LoVo (cell line): ENCODE results near the gene TLE4.
"Not testable (repeated sequence)": the region's sequence is repeated elsewhere in the genome, so short reads cannot be mapped to it uniquely, and the experiment has no call there.

Source experiments
- DNase-seq: peaks from one replicate; pipeline ENCODE4 v3.0.0-alpha.2; 2016; ENCODE audit warnings: low spot score

TLE4 gene

GRCh38 chr9:79742110-79742721, 170.5 kb downstream of the TLE4 start:
- DNase-seq: no peak

GRCh38 chr9:79744521-79744920, 172.8 kb downstream of the TLE4 start:
- DNase-seq: no peak

DNA sequence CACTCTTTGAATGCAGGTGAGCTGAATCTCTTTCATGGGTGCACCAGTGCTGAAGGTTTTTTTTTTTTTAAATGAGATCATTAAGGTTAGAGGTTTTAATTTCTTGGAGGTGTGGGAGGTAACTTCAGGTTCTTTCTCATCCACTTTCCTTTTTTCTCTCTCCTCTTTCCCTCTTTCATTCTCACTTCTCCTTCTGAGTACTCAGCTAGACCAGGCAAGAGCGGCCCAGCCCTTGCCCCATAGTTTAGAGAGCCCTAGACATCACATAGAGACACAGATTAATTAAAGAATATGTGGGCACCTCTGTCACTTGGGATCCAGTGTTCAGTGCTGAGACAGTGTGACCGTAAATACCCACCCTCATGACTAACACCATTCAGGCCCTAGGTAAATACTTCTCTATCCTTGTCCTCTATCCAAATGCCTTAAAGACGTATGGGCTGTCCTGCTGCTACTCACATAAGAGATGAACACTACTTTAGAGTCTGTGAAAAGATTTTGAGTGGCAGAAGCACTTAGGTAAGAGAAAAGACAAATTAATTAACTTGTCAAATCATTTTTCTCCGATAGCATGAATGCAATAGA, 174.1 kb downstream of the TLE4 start:
- no peak for DNase-seq

DNA sequence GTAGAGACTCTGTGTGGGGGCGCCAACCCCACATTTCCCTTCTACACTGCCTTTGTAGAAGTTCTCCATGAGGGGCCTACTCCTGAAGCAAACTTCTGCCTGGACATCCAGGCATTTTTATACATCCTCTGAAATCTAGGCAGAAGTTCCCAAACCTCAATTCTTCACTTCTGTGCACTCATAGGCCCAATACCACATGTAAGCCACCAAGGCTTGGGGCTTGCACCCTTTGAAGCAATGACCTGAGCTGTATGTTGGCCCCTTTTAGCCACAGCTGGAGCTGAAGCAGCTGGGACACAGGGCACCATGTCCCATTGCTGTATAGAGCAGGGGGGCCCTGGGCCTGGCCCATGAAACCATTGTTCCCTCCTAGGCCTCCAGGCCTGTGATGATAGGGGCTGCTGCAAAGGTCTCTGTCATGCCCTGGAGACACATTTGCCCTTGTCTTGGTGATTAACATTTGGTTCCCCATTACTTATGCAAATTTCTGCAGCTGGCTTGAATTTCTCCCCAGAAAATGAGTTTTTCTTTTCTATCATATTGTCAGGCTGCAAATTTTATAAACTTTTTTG, 180.2 kb downstream of the TLE4 start:
- DNase-seq: not testable (repeated sequence)

GRCh38 chr9:79756414-79756813, 184.6 kb downstream of the TLE4 start:
- DNase-seq: no peak

GRCh38 chr9:79757074-79757473, 185.3 kb downstream of the TLE4 start:
- no peak for DNase-seq

- no peak for DNase-seq
These were observed 186.3 kb downstream of the TLE4 start for GRCh38 chr9:79757881-79758669.

DNA sequence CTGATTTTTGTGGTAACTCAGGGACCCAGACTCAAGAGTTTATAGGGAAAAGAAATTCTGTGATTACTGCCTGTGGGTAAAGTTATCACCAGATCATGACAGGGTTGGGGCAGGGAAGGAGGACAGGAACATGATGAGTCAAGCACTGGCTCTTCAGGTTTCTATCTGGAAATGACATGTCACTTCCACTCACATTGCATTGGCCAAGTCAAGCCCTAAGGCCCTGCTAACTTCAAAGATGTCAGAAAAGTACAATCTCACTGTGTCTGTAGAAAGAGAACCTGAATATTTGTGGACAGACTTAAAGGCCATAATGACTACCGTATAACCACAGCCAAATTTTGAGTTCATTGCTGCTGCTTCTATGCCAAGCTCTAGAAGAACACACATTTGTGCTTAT, 187.7 kb downstream of the TLE4 start:
- DNase-seq: no peak

DNA sequence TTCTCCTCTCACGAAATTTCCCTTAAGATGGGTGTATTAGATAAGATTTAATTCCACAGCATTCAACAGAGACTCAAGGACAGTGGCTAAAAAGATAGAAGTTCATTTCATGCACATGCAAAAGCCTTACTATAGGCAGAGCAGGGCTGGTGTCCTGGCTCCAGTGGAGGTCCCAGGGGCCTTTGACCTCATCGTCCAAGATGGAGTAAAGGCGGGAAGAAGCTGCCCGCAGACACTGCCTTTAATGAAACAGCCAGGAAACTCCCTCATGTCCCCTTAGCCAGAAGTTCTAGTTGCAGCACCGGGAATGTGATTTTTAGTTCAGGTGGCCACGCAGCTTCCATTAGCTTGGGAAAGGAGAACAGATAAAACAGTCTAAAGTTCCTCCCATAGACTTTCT, 190.3 kb downstream of the TLE4 start:
- no peak for DNase-seq

DNA sequence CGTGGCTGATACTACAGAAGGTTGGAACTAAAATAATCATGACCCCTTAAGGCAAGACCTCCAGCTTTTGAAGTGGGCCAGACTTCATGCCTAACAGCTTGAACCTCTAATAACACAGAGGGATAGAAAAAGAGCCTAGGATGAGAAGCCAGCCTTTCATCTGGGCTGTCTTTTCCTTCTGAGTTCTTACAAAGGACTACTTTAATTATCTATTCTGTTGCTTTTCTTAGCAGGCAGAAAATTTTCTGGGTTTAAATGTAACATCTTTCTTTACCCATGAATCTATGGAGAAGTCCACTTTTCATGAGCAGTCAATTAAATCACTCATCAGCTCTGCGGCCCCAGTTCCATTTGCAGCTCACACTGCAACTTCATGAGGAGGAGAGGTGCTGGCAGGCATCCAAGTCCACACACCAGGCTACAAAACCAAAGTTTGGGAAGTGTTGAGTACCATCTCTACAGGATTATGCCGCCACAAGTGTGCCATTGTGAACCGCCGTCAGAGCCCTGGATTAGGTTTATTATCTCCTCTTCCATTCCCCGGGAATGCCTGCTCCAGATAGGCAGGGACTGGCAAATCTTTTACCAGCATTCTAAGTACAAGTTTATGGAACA, 192.0 kb downstream of the TLE4 start:
- DNase-seq: no peak

DNA sequence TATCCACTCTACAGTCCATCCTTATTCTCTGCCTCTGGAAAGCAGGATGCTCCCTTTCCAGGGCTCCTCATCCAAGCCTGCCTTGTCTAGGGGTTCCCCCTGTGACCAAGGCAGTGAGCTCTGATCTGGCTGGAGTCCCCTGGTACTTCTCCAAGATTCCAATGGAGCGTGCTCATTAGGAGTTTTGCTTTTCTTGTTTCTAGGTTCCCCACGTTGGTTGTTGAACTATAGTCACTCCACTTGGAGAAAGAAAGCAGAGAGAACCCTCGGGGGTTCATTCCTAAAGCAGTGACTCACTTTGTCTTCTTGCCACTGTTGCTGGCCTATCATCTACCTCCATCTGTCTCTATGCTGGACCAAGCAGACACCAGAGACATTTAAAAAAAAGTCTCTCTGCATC, 192.6 kb downstream of the TLE4 start:
- DNase-seq: peak; percentile 6

DNA sequence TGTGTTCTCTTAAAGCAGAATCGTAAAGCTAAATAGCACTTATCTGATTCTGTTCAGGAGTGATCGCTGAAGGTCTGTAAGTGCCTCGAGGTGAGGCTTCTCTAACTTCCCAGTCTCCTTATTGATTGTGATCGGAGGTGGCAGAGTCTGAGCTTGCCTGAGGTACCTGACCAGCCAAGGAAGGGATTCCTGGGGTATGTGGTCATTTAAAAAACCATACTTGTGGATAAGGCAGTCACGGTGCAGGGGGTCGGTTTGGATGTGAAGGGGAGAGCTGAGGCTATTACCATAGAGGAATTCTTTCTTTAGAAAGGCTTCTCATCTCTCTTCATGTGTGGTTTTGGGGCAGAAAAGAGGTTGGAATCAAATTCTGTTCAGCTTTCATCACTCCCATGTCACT, 193.7 kb downstream of the TLE4 start:
- DNase-seq: no peak

- DNase-seq: no peak
These were observed 194.3 kb downstream of the TLE4 start for GRCh38 chr9:79766091-79766490.

DNA sequence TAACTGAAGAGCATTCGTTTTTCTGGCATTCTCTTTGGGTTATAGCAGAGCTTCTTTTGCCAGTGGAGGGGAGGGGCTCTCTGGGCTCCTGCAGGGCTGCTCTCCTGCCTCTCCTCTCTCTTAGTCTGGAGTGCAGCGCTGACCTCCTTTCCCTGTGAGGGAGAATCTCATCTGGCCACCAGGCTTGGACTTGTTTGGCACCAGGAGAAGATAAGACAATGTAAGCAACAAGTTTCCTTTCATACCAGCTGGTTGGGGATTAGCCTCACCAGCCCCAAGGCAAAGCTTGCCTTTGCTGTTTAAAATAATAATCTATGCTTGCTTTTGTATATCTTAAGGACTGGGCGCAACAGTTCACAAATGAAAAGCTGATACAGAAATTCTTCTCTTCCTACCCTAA, 196.4 kb downstream of the TLE4 start:
- no peak for DNase-seq

DNA sequence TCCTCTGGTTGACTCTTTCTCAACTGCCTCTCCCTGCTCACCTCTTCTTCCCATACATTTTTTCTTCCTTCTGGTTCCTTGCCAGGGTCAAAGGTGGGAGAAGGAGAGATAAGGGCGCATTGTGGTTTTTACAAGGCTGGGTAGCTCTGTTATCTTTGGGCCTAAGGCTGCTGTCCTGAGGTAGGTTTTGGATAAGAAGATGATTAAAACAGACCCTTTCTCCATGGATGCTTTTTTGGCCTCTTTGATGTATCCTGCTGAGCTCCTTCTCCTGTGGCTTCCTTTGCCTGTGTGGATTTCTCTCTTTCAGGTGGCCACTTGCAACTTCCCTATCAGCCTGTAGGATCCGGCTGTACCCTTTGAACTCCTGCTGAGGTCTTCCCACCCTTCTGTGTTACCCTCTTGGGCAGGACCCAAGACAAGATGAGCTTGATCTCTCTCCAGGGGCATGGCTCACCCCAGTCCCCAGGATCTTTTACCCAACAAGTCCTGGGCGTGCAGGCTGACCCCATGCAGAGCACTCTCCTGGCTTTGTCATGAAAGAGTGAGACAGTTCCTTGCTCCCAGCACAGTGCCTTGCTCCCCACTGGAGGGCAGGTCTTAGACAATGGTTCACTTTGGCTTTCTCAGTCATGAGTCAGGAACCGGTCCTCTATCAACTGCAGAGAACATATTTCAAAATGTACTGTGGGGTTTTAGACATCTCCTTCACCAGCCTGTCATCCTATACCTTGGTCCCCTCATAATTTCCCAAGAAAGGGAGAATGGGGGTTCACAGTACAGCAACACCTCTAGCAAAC, 197.9 kb downstream of the TLE4 start:
- no peak for DNase-seq

DNA sequence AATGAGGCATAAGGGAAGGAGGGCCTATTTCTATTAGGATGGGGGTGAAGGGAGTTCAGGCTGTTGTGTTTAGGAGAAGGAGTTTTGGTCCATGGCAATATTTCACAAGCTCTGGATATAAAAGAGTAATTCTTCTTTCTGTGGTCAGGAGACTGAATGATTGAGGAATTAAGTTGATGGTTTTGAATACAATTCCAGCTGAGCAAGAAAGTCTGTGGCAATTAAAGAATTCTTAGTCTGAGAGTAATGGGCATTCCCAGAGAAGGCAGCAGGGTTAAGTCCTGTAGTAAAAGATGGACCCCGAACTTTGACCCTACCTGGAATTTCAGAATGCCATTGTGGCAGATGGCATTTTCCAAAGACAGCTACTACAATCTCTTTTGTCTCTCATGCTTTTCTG, 202.6 kb downstream of the TLE4 start:
- no peak for DNase-seq
